HG03045 (cell line): ENCODE measurements around the gene USP3.
"Not testable (repeated sequence)": the region's sequence is repeated elsewhere in the genome, so short reads cannot be mapped to it uniquely, and the experiment has no call there.

ENCODE experiments used
- ATAC-seq: cut with Tn5 transposase; IDR thresholded peaks from one replicate; pipeline ENCODE4 v1.9.1; 2021; ENCODE audit warnings: mild to moderate bottlenecking, moderate library complexity; ENCODE audit not compliant: unreplicated experiment

USP3 gene

DNA sequence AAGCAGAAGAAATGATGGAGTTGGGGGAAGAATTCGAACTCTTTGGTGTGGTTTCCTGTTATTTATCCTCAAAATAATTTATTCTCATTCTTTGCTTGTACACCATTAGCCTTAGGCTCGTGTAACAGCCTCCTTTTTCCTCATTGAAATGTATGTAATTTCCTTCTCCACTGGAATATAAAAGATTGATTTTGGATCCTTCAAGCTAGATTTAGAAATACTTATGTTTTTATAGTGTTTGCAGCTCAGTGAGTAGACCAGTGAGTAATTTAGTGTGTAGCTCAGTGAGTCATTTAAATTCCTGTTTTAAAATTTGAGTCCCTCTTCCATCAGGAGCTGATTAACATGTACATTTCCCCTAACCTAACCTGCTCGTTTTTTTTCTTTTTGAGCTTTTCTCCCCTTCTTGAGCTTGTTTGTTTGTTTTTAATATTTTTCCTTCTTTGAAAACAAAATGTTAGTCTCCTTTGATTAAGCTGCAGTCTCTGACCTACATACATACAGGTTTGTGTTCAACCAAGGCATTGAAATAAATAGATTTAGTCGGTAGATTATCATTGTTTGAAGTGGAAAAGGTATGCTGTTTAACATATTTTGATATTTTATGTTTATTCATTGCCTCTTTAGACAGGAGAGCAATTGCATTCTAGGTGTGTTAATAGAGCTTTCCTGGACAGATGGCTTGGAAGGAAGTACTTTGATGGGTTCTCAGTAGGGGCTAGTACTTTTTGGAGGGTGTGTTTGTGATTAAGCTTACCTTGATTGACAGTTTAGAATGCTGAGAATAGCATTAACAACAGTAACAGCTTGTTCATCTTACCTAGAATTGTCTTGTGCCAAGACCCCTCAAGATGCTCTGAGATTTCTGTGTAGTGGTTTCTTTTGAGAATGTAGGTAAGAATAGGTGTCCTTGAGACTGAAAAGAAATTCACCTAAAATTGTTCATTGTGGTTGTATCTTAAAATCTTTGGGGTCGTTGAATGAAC lies 5.9 kb downstream of the USP3 start:
- no peak for ATAC-seq

GRCh38 chr15:63512148-63512547 lies 7.8 kb downstream of the USP3 start:
- no peak for ATAC-seq

GRCh38 chr15:63513271-63513670 lies 8.9 kb downstream of the USP3 start:
- no peak for ATAC-seq

GRCh38 chr15:63513728-63514127 lies 9.3 kb downstream of the USP3 start:
- no peak for ATAC-seq

GRCh38 chr15:63514531-63514943 lies 10.1 kb downstream of the USP3 start:
- ATAC-seq: no peak

GRCh38 chr15:63517202-63517601 lies 12.8 kb downstream of the USP3 start:
- ATAC-seq: no peak

- ATAC-seq: no peak
These were observed 13.2 kb downstream of the USP3 start for GRCh38 chr15:63517628-63518027.

DNA sequence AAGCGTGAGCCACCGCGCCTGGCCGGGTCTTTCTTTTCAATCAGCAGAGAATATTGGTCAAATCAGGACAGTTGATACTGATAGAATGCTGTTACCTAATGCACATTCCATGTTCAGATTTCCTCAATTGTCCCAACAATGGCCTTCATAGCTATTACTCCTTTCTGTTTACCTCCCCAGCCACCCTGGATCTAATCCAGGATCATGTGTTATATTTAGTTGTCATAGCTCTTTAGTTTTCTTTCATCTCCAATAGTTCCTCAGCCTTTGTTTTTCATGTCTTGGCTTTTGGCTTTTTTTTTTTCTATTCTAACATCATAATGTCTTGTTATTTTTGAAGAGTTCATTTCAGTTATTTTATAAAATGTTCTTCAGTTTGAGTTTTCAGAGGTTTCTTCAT lies 14.6 kb downstream of the USP3 start:
- no peak for ATAC-seq

DNA sequence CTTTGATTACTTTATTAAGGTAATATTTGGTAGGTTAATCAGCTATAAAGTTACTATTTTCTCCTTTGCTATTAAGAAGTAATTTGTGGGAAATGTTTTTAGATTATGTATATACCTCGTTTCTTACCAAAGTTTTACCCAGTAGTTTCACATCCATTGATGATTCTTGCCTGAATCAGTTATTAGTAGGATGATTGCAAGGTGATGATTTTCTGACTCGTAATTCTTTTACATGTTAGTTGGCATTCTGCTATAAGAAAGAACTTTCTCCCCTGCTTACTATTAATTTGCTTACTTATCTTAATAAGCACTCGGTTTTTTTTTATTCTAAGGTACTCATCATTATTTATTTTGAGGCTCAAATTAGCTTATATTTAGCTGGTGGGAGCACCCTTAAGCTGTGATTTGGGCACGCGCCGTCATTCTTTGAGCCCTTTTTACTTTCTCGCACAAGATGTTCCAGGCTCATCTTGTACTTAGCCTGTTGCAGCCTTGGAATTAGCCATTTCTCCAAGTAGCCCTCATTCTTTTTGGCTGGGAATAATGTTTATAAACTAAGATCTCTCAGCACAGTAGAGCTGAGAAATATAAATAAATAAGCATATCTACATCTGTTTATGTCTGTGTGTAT lies 15.3 kb downstream of the USP3 start:
- ATAC-seq: no peak

DNA sequence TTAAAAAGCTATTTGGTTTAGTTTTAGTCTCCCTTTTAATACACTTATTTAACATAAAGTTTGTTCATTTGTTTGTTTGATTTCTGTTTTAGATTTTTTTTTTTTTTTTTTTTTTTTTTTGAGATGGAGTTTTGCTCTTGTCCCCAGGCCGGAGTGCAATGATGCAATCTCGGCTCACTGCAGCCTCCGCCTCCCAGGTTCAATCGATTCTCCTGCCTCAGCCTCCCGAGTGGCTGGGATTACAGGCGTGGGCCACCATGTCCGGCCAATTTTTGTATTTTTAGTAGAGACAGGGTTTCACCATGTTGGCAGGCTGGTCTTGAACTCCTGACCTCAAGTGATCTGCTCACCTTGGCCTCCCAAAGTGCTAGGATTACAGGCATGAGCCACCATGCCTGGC lies 16.1 kb downstream of the USP3 start:
- not testable (repeated sequence) for ATAC-seq

GRCh38 chr15:63522225-63522578 lies 17.8 kb downstream of the USP3 start:
- ATAC-seq: no peak

DNA sequence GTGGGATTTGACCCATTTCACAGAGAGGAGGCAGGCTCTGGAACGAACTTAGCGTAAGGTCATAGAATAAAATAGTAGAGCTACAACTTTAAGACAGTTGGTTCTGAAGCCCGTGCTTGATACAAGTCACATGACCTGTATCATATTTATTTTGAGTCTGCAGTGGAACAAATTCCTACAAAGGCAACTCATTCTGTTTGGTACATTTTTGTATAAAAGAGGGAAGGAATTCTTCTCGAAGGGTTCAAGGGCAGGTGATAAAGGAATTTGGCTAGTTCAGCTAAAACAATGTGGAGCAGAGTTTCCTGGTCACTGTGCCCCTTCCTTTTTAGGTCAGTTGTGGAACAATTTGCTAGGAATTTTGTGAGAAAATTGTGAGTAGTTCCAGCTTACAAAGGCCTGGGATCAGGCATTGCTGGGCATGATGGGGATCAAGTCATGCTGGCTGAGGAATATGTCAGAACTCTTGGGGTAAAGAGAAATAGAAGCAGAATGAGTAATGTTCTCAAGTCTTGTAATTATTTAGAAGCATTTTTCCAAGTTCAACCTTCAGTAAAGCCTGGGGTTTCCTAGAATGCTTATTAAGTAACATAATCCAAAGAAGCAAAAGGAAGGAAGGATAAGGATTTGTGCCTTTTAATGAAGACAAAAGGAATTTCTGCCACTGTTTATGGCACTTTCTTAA lies 19.1 kb downstream of the USP3 start:
- ATAC-seq: no peak

GRCh38 chr15:63524316-63525015 lies 20.1 kb downstream of the USP3 start:
- ATAC-seq: no peak

GRCh38 chr15:63526401-63526800 lies 22.0 kb downstream of the USP3 start:
- ATAC-seq: no peak

- ATAC-seq: no peak
These were observed 23.8 kb downstream of the USP3 start for GRCh38 chr15:63528138-63528659.

- no peak for ATAC-seq
These were observed 25.8 kb downstream of the USP3 start for GRCh38 chr15:63530235-63530634.

GRCh38 chr15:63530752-63531299 lies 26.4 kb downstream of the USP3 start:
- ATAC-seq: no peak

GRCh38 chr15:63531586-63531985 lies 27.2 kb downstream of the USP3 start:
- no peak for ATAC-seq

DNA sequence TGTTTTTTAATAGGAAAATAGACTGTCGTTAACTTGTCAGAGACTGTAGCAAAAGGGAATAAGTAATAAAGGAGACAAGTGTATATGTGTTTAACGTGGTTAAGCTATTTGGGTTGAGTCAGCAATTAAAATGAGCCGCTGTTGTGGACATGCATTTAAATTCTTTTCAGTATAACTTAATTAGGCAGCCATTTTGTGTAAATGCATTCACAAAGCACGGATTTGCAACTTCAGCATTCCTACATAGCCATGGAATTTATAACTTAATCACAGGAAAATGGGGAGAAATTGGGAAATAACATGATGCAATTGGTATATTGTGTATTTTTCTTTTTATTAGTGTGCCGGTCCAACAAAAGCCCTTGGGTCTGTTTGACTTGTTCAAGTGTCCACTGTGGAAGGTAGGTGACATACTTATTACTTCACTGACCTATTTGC lies 27.9 kb downstream of the USP3 start:
- no peak for ATAC-seq

GRCh38 chr15:63534888-63535287 lies 30.5 kb downstream of the USP3 start:
- ATAC-seq: not testable (repeated sequence)
